Activated T-helper 17 cell treated with anti-CD3 and anti-CD28 coated beads, Interleukin-2, amount 50 U/mL, for 72 hours (primary cell): Measurements from ENCODE around the gene KMT2A. TPM values are rescaled to one million over a fixed set of nuclear protein-coding genes. Genes with fewer than 3 reads are reported as not detected.
"Not testable (repeated sequence)": the region's sequence is repeated elsewhere in the genome, so short reads cannot be mapped to it uniquely, and the experiment has no call there.

Source experiments
- ATAC-seq: fragments of 150-1000 bp; cut with Tn5 transposase; replicated peaks from 2 replicates; pipeline ENCODE4 v1.10.0; 2021; ENCODE audit warnings: mild to moderate bottlenecking, moderate library complexity
- H3K27ac Mint-ChIP-seq: one replicate; pipeline ENCODE4 v1.8.0; 2022; ENCODE audit warnings: mixed read lengths
- H3K27me3 Mint-ChIP-seq: one replicate; pipeline ENCODE4 v1.8.0; 2022; ENCODE audit warnings: mixed read lengths
- H3K36me3 Mint-ChIP-seq: one replicate; pipeline ENCODE4 v1.8.0; 2022; ENCODE audit warnings: low read depth, mild to moderate bottlenecking, mixed read lengths
- H3K4me1 Mint-ChIP-seq: one replicate; pipeline ENCODE4 v1.8.0; 2022; ENCODE audit warnings: mixed read lengths
- H3K4me3 Mint-ChIP-seq: one replicate; pipeline ENCODE4 v1.8.0; 2022; ENCODE audit warnings: mild to moderate bottlenecking, mixed read lengths
- H3K9me3 Mint-ChIP-seq: one replicate; pipeline ENCODE4 v1.8.0; 2022; ENCODE audit warnings: mixed read lengths
- total RNA-seq, 2 donors: library from RNA; stranded (reverse); gene quantifications; one replicate each; pipeline ENCODE4 v1.2.3, GENCODE V29; 2022

Gene KMT2A
- total RNA-seq, 2 donors from 2014 or later = 81.6 to 118 TPM

DNA sequence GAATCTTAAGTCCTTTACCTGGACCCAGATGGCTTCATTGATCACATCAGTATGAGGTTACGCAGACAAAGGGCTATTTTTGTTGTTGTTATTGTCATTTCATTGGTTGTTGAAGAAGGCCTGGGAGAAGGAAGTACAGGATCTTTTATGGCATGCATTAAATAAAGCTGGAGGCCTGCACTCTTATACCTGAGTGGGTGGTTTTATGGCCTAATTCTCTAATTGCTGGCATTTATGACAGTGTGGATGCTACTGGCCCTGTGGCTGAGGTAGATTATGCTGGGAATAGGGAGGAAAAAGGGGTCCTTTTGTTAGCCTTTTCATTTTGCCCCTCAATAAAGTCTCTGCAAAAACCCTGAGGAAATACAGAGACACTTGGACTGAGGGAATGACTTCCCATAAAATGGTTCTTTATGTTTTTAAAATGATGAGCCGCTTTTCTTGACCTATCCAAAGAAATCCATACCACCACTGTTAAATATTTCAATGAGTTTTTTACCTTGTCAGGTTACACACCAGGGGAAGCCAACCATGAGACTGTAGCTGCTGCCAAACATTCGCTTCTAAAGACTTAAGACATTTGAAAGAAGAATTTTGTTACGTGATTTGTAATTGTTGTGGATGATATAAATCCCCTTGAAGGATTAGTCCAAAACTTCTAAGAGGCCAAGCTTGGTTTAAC is 6.8 kb downstream of the KMT2A start:
- H3K4me3 Mint-ChIP-seq = peak overlapping the region; percentile 96
- no peaks in the 10 kb centered on the region for H3K27me3 Mint-ChIP-seq
- peaks cover 65% of the 10 kb centered on the region for H3K4me1 Mint-ChIP-seq
- peak; percentile 1 for ATAC-seq
- peaks cover 90% of the 10 kb centered on the region for H3K36me3 Mint-ChIP-seq
- H3K27ac Mint-ChIP-seq = peak overlapping the region; percentile 88
- no peaks in the 10 kb centered on the region for H3K9me3 Mint-ChIP-seq

GRCh38 chr11:118443590-118444218 is 7.4 kb downstream of the KMT2A start:
- no peaks in the 10 kb centered on the region for H3K9me3 Mint-ChIP-seq
- ATAC-seq = peak; percentile 70
- H3K27me3 Mint-ChIP-seq = no peaks in the 10 kb centered on the region
- H3K36me3 Mint-ChIP-seq = peaks cover 92% of the 10 kb centered on the region
- H3K4me3 Mint-ChIP-seq = peak overlapping the region; percentile 96
- H3K4me1 Mint-ChIP-seq = peaks cover 67% of the 10 kb centered on the region
- H3K27ac Mint-ChIP-seq = peak overlapping the region; percentile 88

DNA sequence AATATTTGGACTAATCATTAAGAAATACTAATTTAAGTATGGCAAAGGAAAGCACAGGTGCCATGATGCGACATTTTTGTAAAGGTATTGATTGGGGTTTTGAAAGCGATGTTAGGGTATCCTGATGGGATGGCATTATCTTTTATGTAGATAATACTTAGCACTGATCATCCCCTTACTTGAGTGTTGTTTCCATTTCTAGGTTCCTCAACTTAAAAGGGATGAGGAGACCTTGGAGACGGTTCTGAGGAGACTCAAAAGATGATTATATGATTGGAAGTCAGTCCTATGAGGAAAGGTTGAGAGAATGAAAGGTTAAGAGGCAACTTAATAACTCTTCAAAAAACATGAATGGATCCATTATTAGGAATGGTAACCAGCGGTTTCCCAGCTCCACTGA is 11.1 kb downstream of the KMT2A start:
- H3K4me3 Mint-ChIP-seq = peak overlapping the region; percentile 64
- no peaks in the 10 kb centered on the region for H3K27me3 Mint-ChIP-seq
- H3K9me3 Mint-ChIP-seq = no peaks in the 10 kb centered on the region

GRCh38 chr11:118448294-118448693 is 12.0 kb downstream of the KMT2A start:
- H3K27me3 Mint-ChIP-seq = no peaks in the 10 kb centered on the region
- ATAC-seq = peak; percentile 80
- no peaks in the 10 kb centered on the region for H3K9me3 Mint-ChIP-seq
- peak overlapping the region; percentile 64 for H3K4me3 Mint-ChIP-seq
- H3K36me3 Mint-ChIP-seq = peaks cover 86% of the 10 kb centered on the region
- peaks cover 56% of the 10 kb centered on the region for H3K4me1 Mint-ChIP-seq
- peak overlapping the region; percentile 63 for H3K27ac Mint-ChIP-seq

More for the DNA sequence above, 11.1 kb downstream of the KMT2A start:
- ATAC-seq = no peak
- Mint-ChIP-seq H3K4me1 (peaks cover 59% of the 10 kb centered on the region), H3K27ac (peak overlapping the region; percentile 63), H3K36me3 (peaks cover 84% of the 10 kb centered on the region)

- no peaks in the 10 kb centered on the region for H3K9me3 Mint-ChIP-seq
- no peaks in the 10 kb centered on the region for H3K27me3 Mint-ChIP-seq
- ATAC-seq = no peak
- H3K27ac Mint-ChIP-seq = no peak overlapping the region
- H3K36me3 Mint-ChIP-seq = peaks cover 90% of the 10 kb centered on the region
- peaks cover 58% of the 10 kb centered on the region for H3K4me1 Mint-ChIP-seq
- no peak overlapping the region for H3K4me3 Mint-ChIP-seq
Observed at GRCh38 chr11:118449316-118449918, 13.1 kb downstream of the KMT2A start.

- H3K4me3 Mint-ChIP-seq = no peak overlapping the region
- H3K27ac Mint-ChIP-seq = no peak overlapping the region
- no peak for ATAC-seq
- H3K4me1 Mint-ChIP-seq = peaks cover 60% of the 10 kb centered on the region
- H3K9me3 Mint-ChIP-seq = no peaks in the 10 kb centered on the region
- peaks cover 79% of the 10 kb centered on the region for H3K36me3 Mint-ChIP-seq
- no peaks in the 10 kb centered on the region for H3K27me3 Mint-ChIP-seq
Observed at GRCh38 chr11:118450451-118450850, 14.2 kb downstream of the KMT2A start.

- ATAC-seq = no peak
- Mint-ChIP-seq H3K4me1 (peaks cover 9% of the 10 kb centered on the region), H3K27me3 (no peaks in the 10 kb centered on the region), H3K36me3 (peaks cover 22% of the 10 kb centered on the region), H3K4me3 (no peak overlapping the region), H3K27ac (no peak overlapping the region), H3K9me3 (no peaks in the 10 kb centered on the region)
Observed at GRCh38 chr11:118462178-118462577, 25.9 kb downstream of the KMT2A start.

DNA sequence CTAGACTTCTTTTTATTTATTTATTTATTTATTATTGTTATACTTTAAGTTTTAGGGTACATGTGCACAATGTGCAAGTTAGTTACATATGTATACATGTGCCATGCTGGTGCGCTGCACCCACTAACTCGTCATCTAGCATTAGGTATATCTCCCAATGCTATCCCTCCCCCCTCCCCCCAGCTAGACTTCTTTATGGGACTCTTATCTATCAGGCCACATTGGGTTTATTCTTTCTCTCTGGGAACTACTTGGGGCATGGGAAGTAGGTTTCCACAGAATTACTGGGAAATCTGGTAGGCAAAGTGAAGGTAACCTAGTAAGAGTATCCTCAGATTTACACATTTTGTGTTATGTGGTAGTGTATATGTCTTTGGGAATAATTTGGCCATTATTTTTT is 32.7 kb downstream of the KMT2A start:
- H3K4me3 Mint-ChIP-seq, H3K27me3 Mint-ChIP-seq, H3K9me3 Mint-ChIP-seq, H3K27ac Mint-ChIP-seq, ATAC-seq: not testable (repeated sequence)
- H3K4me1 Mint-ChIP-seq = peaks cover 13% of the 10 kb centered on the region
- peaks cover 66% of the 10 kb centered on the region for H3K36me3 Mint-ChIP-seq

GRCh38 chr11:118471030-118471429 is 34.7 kb downstream of the KMT2A start:
- H3K27me3 Mint-ChIP-seq = no peaks in the 10 kb centered on the region
- peaks cover 18% of the 10 kb centered on the region for H3K4me1 Mint-ChIP-seq
- ATAC-seq = no peak
- no peaks in the 10 kb centered on the region for H3K9me3 Mint-ChIP-seq
- H3K36me3 Mint-ChIP-seq = peaks cover 79% of the 10 kb centered on the region
- H3K27ac Mint-ChIP-seq = peak overlapping the region; percentile 44
- no peak overlapping the region for H3K4me3 Mint-ChIP-seq

- H3K27me3 Mint-ChIP-seq = no peaks in the 10 kb centered on the region
- no peaks in the 10 kb centered on the region for H3K9me3 Mint-ChIP-seq
- H3K27ac Mint-ChIP-seq = peak overlapping the region; percentile 75
- H3K36me3 Mint-ChIP-seq = peaks cover 94% of the 10 kb centered on the region
- H3K4me3 Mint-ChIP-seq = no peak overlapping the region
- H3K4me1 Mint-ChIP-seq = peaks cover 34% of the 10 kb centered on the region
- ATAC-seq = no peak
Observed at GRCh38 chr11:118473537-118473936, 37.2 kb downstream of the KMT2A start.

DNA sequence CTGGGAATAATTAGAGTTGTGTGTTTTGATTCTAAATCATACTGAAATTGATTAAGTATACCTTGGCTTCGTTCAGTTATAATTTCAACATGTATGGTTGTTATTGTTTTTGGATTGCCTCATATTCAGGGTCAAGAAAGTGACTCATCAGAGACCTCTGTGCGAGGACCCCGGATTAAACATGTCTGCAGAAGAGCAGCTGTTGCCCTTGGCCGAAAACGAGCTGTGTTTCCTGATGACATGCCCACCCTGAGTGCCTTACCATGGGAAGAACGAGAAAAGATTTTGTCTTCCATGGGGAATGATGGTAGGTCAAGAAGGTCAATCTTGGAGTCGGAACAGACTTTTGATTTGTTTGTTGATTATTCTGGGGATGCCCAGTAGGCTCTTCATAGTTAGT is 40.4 kb downstream of the KMT2A start:
- H3K27ac Mint-ChIP-seq = peak overlapping the region; percentile 45
- H3K36me3 Mint-ChIP-seq = peaks cover 94% of the 10 kb centered on the region
- ATAC-seq = no peak

GRCh38 chr11:118481238-118481637 is 44.9 kb downstream of the KMT2A start:
- H3K27me3 Mint-ChIP-seq, H3K27ac Mint-ChIP-seq, H3K4me3 Mint-ChIP-seq, ATAC-seq, H3K9me3 Mint-ChIP-seq: not testable (repeated sequence)
- Mint-ChIP-seq H3K36me3 (peaks cover 95% of the 10 kb centered on the region), H3K4me1 (peaks cover 15% of the 10 kb centered on the region)

More for the DNA sequence above, 40.4 kb downstream of the KMT2A start:
- Mint-ChIP-seq H3K4me1 (peaks cover 25% of the 10 kb centered on the region), H3K9me3 (no peaks in the 10 kb centered on the region), H3K4me3 (no peak overlapping the region), H3K27me3 (no peaks in the 10 kb centered on the region)

DNA sequence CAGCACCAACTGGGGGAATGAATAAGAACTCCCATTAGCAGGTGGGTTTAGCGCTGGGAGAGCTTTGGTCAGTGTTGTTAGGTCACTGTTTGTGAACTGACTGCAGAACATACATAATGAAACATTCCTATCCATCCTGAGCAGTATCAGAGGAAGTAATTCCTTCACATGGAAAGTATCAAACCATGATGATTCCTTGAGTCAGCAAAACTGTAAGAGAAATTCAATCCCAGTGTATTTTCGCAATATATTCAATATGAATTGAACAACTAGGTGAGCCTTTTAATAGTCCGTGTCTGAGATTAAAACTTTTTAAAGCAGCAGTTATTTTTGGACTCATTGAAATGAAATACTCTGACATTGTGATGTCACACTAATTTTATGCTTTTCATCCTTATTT is 48.1 kb downstream of the KMT2A start:
- H3K4me3 Mint-ChIP-seq = no peak overlapping the region
- no peaks in the 10 kb centered on the region for H3K9me3 Mint-ChIP-seq
- no peaks in the 10 kb centered on the region for H3K4me1 Mint-ChIP-seq
- no peaks in the 10 kb centered on the region for H3K27me3 Mint-ChIP-seq
- ATAC-seq = no peak
- peak overlapping the region; percentile 30 for H3K27ac Mint-ChIP-seq
- peaks cover 91% of the 10 kb centered on the region for H3K36me3 Mint-ChIP-seq

GRCh38 chr11:118485273-118485672 is 49.0 kb downstream of the KMT2A start:
- H3K4me3 Mint-ChIP-seq = no peak overlapping the region
- H3K36me3 Mint-ChIP-seq = peaks cover 91% of the 10 kb centered on the region
- no peaks in the 10 kb centered on the region for H3K9me3 Mint-ChIP-seq
- ATAC-seq = no peak
- H3K27me3 Mint-ChIP-seq = no peaks in the 10 kb centered on the region
- H3K27ac Mint-ChIP-seq = no peak overlapping the region
- no peaks in the 10 kb centered on the region for H3K4me1 Mint-ChIP-seq
